Fibroblast of lung (primary cell): Measurements from ENCODE around the gene RPS28.

ENCODE experiments used
- CTCF ChIP-seq, 2 donors: IDR thresholded peaks in 1 of 2; conservative IDR thresholded peaks in 1 of 2; 1 replicate in 1 of 2; 2 replicates in 1 of 2; pipeline ENCODE4 v1.5.1; 2011 to 2012; ENCODE audit warnings: low read length in 2 of 2, control low read depth in 1 of 2, inconsistent platforms in 1 of 2, low read depth in 1 of 2, mild to moderate bottlenecking in 1 of 2
- EZH2 ChIP-seq: IDR thresholded peaks from 2 replicates; pipeline ENCODE4 v1.5.1; 2012; ENCODE audit warnings: low read length, control low read depth, mild to moderate bottlenecking; ENCODE audit errors: missing control alignments

- TF ChIP-seq CTCF (conservative IDR thresholded peaks at IDR 0.05 in 1 of 2, IDR thresholded peaks at IDR 0.05 in 1 of 2; ENCODE audit: low read depth in 1 of 2, low read length in 2 of 2) (no peak), EZH2 (no peak)
Measured at GRCh38 chr19:8329996-8330395, 8.7 kb downstream of the RPS28 start.
